Body of pancreas (tissue), 4 donors: ENCODE results near the gene MTMR3.

Experiments used
- CTCF ChIP-seq, 7 experiments: fragments of 450-650 bp in 4 of 7; fragments of 200-600 bp in 3 of 7; sonication (generic) in 3 of 7; IDR thresholded peaks; one replicate each; pipeline ENCODE4 v1.5.1; 2016 to 2019; ENCODE audit warnings: antibody characterized with exemption in 7 of 7
- POLR2A ChIP-seq, 3 donors: fragments of 450-650 bp; IDR thresholded peaks; one replicate each; pipeline ENCODE4 v1.6.1; 2016; ENCODE audit warnings: antibody characterized with exemption in 3 of 3, mild to moderate bottlenecking in 2 of 3

GRCh38 chr22:30010789-30011405 is 127.9 kb downstream of the MTMR3 start:
- no peak for TF ChIP-seq CTCF (IDR thresholded peaks at IDR 0.05)
- no peak for TF ChIP-seq POLR2A (IDR thresholded peaks at IDR 0.05)
